GM12892 (cell line): ENCODE results near the gene PSMA2.

Experiments
- DNase-seq: peaks from one replicate; pipeline ENCODE4 v3.0.0; 2011; ENCODE audit not compliant: insufficient read length
- FAIRE-seq: peaks from 2 replicates; lab custom pipeline; 2011; peaks lifted over from hg19 to GRCh38; lab: Jason Lieb, UNC
- POLR2A ChIP-seq: IDR thresholded peaks from 2 replicates; pipeline ENCODE4 v1.6.1; 2011; ENCODE audit warnings: low read depth, low read length, control low read depth
- POLR2AphosphoS5 ChIP-seq: IDR thresholded peaks from 2 replicates; pipeline ENCODE4 v1.6.1; 2011; ENCODE audit warnings: low read depth, low read length, control low read depth
- TAF1 ChIP-seq: IDR thresholded peaks from 2 replicates; pipeline ENCODE4 v1.6.1; 2011; ENCODE audit warnings: low read depth, mild to moderate bottlenecking, control low read depth, low read length, borderline replicate concordance

Gene PSMA2

DNA sequence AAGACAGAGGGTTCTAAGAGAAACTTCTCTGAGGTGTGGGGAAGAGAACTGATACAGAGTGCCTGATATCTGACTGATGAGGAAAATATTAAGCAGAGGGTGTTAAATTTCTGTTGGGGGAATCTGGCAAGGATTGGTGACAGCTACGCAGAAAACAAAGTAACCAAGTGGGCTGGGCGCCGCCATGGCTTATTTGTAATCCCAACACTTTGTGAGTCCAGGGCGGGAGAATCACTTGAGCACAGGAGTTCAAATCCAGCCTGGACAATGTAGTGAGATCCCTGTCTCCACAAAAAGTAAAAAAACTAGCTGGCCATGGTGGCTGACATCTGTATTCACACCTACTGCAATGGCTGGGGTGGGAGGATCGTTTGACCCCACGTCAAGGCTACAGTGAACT lies 18.0 kb downstream of the PSMA2 start:
- no peak for DNase-seq
- no peak for FAIRE-seq
- TF ChIP-seq POLR2AphosphoS5 (no peak), POLR2A (no peak), TAF1 (no peak)

DNA sequence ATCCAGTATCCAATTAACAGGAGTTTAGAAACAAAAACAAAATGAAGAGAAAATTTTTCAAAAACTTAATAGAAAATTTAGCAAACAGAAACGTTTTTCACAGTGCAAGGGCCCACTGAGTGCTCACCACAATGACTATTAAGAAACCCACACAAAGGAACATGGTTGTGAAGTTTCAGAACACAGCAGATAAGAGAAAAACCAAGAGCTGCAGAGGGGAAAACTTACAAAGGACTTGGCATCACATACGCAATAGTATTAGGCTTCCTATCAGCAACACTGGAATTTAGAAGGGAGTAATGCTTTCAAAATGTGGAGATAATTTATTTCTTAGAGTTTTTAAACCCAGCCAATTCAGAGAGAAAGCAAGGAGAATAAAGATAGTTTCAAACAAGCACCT lies 18.4 kb downstream of the PSMA2 start:
- FAIRE-seq: no peak
- TF ChIP-seq POLR2A (no peak), TAF1 (no peak), POLR2AphosphoS5 (no peak)
- DNase-seq: no peak

DNA sequence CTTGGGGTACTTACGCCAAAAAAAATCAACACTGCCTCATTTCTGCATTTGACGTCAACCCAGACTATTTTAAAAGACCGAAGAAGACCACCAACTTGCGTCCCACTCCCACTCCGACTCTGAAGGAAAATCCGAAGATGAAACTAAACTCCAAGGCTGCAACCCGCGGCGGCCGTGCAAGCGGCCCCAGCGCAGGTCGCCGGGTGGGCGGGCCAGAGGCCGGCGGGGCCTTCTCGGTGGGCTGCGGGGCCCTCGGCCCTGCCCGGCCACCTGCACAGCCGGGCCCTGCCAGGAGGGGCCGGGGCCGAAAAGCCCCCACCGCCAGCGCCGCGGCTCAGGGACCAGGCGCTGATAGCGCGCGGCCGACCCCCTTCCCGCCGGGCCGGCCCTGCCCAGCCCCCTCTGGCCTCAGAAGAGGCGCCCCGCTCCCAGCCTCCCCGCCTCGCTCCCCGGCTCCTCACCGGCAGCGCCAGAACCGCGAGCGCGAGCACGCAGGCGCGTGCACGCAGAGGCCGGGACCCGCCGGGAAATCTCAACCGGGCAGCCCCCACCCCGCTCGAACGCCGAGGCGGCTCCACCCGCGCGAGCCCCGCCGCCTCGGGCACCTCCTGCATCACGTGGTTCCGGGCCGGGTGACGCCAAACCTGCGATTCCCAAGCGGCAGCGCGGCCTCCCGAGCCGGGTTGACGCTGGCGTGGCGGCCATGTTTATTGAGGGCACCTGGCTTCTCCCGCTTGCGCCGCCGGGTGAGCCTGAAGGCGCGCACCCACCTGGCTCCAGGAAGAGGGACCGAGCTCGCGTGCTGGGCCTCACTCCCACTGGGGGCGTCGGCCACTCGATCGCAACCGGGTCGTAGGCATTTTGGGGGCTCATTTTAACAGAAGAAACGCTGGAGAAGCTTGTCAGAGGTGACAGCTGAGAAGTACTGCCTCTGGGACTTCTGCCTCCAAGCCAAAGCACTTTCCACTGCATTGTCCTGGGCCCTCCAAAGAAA lies 20.2 kb downstream of the PSMA2 start, which contains the start of gene C7orf25:
Gene C7orf25, minus strand, starts transcription at position 617 of the 994 bp plus-strand sequence. CDS start 1,170 bp downstream, outside the sequence.
- FAIRE-seq (peak; percentile 98), DNase-seq (peak; percentile 86)
- TF ChIP-seq POLR2AphosphoS5 (no peak), TAF1 (no peak), POLR2A (no peak; the same call in 1 of the 2 replicates)

DNA sequence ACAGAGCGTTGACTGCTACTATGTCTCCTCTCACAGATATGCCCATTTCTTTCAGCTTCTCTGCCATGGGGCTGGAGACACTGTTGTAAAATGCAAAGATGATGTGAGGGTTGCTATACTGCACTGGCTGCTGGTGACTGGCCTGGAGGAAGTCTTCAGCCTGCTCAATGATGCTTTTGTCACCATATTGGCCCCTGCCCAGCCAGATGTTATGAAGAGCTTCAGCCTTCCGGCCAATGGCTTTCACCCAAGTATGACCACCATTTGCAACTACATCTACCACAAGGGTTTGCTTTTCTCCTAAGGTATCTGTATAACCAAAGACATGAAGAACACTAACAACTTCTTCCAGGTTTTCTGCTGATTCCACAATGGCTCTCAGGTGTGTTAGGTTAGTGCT lies 21.7 kb downstream of the PSMA2 start:
- DNase-seq (no peak), FAIRE-seq (no peak)
- TF ChIP-seq POLR2AphosphoS5 (no peak), TAF1 (no peak), POLR2A (no peak)

DNA sequence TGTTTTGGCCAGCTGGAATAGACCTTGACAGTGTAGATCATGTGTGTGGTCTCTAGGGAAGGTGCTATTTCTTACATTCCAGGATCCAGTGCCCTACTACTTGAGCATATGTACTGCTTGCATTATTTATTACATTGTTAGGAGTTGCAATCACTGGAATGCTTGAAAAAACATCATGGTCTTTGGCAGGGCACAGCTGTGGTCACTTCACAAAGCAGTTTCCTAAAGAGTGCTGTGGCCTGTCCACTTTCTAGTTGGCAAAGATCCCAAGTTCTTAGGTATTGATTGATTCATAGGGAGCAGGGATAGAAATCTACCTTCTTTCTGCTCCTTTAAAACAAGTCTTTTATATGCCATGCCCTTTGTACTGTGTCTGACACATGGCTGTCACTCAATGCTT lies 24.7 kb downstream of the PSMA2 start:
- no peak for DNase-seq
- no peak for FAIRE-seq
- TF ChIP-seq TAF1: no peak
- TF ChIP-seq POLR2AphosphoS5: no peak
- no peak for TF ChIP-seq POLR2A

DNA sequence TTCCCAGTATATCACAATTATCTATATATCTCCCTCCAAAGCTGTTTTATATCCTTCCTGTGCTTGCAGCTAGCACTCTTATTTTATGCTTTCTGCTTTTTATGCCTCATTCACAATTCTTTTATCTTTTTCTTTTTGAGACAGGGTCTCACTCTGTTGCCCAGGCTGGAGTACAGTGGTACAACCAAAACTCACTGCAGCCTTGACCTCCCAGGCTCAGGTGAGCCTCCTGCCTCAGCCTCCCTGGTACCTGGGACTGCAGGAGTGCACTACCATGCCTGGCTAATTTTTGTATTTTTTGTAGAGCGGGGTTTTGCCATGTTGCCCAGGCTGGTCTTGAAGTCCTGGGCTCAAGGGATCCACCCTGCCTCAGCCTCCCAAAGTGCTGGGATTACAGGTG lies 25.8 kb downstream of the PSMA2 start:
- DNase-seq: no peak
- no peak for TF ChIP-seq POLR2AphosphoS5
- no peak for TF ChIP-seq TAF1
- TF ChIP-seq POLR2A: no peak
- FAIRE-seq: no peak

DNA sequence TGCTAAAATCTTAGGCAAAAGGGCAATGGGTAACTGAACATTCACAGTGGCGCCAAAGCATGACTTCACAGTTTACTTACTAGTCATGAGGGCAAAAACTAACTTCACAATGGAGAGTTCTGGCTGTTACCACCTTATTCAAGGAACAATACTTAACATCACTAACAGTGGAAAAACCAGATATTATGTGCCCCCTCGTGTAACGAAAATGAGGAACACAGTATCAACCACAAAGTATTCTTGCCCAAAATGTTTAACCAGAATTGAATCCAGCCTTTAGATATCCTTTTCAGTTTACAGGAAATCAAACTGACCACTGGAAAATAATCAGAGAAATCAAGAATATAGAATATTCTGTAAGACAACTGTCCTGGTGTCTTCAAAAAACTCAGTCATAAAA lies 29.6 kb downstream of the PSMA2 start:
- FAIRE-seq (no peak), DNase-seq (no peak)
- no peak for TF ChIP-seq POLR2A
- TF ChIP-seq TAF1: no peak
- no peak for TF ChIP-seq POLR2AphosphoS5

DNA sequence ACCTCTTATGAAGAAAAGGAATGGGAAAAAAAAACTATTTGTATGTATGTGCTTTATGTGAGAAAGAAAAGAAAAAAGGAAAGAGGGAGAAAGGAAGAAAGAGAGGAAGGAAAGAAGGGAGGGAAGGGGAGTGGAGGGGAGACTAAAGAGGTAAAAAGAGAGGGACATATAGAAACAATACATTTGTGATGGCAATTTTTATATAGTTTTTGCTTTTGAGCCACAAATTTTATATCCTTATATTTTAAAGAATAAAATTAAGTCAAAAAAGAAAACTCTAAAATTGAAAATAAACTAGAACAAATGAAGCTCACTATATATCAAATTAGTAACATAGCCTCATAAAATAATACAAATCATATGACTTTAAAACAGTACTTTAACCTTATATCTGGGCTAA lies 31.1 kb downstream of the PSMA2 start:
- DNase-seq (no peak), FAIRE-seq (no peak)
- TF ChIP-seq POLR2A (no peak), TAF1 (no peak), POLR2AphosphoS5 (no peak)

DNA sequence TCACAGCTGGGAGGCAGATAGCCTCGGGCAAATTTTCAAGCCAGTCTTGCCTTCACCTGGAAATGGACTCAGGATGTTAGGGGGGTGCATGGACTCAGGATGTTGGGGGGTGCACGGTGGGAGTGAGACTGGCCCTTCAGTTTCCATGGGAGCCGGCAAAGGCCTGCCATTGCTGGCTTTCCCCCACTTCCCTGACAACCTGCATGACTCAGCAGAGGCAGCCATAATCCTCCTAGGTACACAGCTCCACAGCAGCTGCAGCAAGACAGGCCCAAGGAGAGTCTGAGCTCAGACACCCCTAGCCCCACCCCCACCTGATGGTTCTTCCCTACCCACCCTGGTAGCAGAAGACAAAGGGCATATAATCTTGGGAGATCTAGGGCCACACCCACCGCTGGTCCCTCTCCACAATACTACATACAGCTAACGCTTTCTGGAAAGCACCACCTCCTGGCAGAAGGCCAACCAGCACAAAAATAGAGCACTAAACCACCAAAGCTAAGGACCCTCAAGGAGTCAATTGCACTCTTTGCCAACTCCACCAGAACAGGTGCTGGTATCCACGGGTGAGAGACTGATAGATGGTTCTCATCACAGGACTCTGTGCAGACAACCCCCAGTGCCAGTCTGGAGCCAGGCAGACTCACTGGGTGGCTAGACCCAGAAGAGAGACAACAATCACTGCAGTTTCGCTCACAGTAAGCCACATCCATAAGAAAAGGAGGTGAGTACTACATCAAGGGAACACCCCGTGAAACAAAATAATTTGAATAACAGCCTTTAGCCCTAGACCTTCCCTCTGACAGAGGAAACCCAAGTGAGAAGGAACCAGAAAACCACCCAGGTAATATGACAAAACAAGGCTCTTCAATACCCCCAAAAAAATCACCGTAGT lies 38.4 kb downstream of the PSMA2 start:
- no peak for TF ChIP-seq POLR2AphosphoS5
- TF ChIP-seq POLR2A: no peak
- TF ChIP-seq TAF1: no peak
- DNase-seq (no peak), FAIRE-seq (no peak)

DNA sequence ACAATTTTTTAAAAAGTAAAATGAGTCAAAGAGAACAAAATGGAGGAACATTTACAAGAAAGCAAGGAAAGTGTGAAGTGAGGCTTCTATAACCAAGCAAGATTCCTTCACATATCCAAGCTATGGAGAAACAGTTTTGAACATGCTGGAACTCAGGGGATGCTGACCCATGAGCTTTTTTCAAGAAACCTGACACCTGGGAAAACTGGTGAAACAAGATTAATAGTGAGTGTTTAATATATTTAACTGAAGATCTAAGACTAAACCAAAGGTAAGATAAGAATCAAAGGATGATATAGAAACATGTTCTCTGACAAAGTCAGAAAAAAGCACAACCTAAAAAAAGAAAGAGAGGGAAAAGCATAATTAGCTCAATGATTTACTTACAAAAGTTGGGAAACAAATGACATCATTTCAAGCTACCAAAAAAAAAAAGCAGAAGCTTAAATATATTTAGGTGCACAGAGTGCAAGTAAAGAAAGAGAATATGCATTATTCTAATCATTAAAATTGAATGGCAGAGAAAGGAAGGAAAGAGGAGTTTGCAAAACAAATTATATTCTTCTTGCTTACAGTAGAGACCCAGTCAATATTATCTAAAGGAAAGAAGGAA lies 45.0 kb downstream of the PSMA2 start:
- DNase-seq (no peak), FAIRE-seq (peak; percentile 27)
- no peak for TF ChIP-seq TAF1
- TF ChIP-seq POLR2AphosphoS5: no peak
- TF ChIP-seq POLR2A: no peak
